Liver (tissue), 9 donors: ENCODE measurements around the gene CWC27. TPM values are rescaled to one million over a fixed set of nuclear protein-coding genes. Genes with fewer than 3 reads are reported as not detected.
A peak's percentile ranks its signal among the peaks of the same experiment; 100 is the strongest.

Source experiments
- DNase-seq: peaks from one replicate; pipeline ENCODE4 v3.0.0-alpha.2; 2017; ENCODE audit warnings: low spot score
- H3K27ac ChIP-seq, 2 donors: one replicate each; pipeline ENCODE4 v1.7.0; 2013; ENCODE audit warnings: inconsistent platforms in 2 of 2, low read length in 2 of 2, control low read depth in 1 of 2, low read depth in 1 of 2, mild to moderate bottlenecking in 1 of 2
- H3K27me3 ChIP-seq, 4 donors: one replicate each; pipeline versions ENCODE4 v1.6.1 to v1.7.0; 2013; ENCODE audit warnings: low read length in 3 of 4, inconsistent platforms in 1 of 4, mild to moderate bottlenecking in 1 of 4, moderate library complexity in 1 of 4; ENCODE audit not compliant: control insufficient read depth in 4 of 4, insufficient read depth in 4 of 4
- H3K36me3 ChIP-seq, 4 donors: one replicate each; pipeline versions ENCODE4 v1.6.1 to v1.7.0; 2013; ENCODE audit warnings: low read length in 3 of 4, mild to moderate bottlenecking in 3 of 4, low read depth in 1 of 4, moderate library complexity in 1 of 4; ENCODE audit not compliant: control insufficient read depth in 4 of 4, insufficient read depth in 3 of 4
- H3K4me1 ChIP-seq, 4 donors: one replicate each; pipeline versions ENCODE4 v1.6.1 to v1.7.0; 2013; ENCODE audit warnings: low read length in 3 of 4, mild to moderate bottlenecking in 3 of 4, moderate library complexity in 1 of 4; ENCODE audit not compliant: control insufficient read depth in 4 of 4, insufficient read depth in 4 of 4
- H3K4me3 ChIP-seq, 3 donors: one replicate each; pipeline versions ENCODE4 v1.6.1 to v1.7.0; 2013; ENCODE audit warnings: low read length in 3 of 3, control low read depth in 1 of 3, low read depth in 1 of 3, mild to moderate bottlenecking in 1 of 3
- H3K9ac ChIP-seq, 2 donors: one replicate each; pipeline ENCODE4 v1.7.0; 2013; ENCODE audit warnings: low read length in 2 of 2, mild to moderate bottlenecking in 2 of 2, moderate library complexity in 2 of 2, control low read depth in 1 of 2, low read depth in 1 of 2
- H3K9me3 ChIP-seq, 4 donors: one replicate each; pipeline versions ENCODE4 v1.6.1 to v1.7.0; 2013; ENCODE audit warnings: low read length in 3 of 4; ENCODE audit not compliant: control insufficient read depth in 4 of 4
- EGR1 ChIP-seq, 2 donors: IDR thresholded peaks; 2 replicates each; pipeline ENCODE4 v1.6.1; 2016 to 2018; ENCODE audit warnings: antibody characterized with exemption in 2 of 2, low read depth in 2 of 2
- FOXA1 ChIP-seq: IDR thresholded peaks from 2 replicates; pipeline ENCODE4 v1.6.1; 2016; ENCODE audit warnings: antibody characterized with exemption
- FOXA2 ChIP-seq: IDR thresholded peaks from 2 replicates; pipeline ENCODE4 v1.6.1; 2016; ENCODE audit warnings: antibody characterized with exemption
- GABPA ChIP-seq, 2 donors: IDR thresholded peaks in 1 of 2; conservative IDR thresholded peaks in 1 of 2; 2 replicates each; pipeline ENCODE4 v1.6.1; 2016; ENCODE audit warnings: antibody characterized with exemption in 2 of 2, mild to moderate bottlenecking in 1 of 2, moderate library complexity in 1 of 2
- HNF4G ChIP-seq: IDR thresholded peaks from 2 replicates; pipeline ENCODE4 v1.6.1; 2016; ENCODE audit warnings: antibody characterized with exemption
- MAX ChIP-seq: IDR thresholded peaks from 2 replicates; pipeline ENCODE4 v1.6.1; 2016; ENCODE audit warnings: antibody characterized with exemption
- NR2F2 ChIP-seq: IDR thresholded peaks from 2 replicates; pipeline ENCODE4 v1.6.1; 2016; ENCODE audit warnings: antibody characterized with exemption
- RAD21 ChIP-seq, 2 donors: IDR thresholded peaks; 2 replicates each; pipeline ENCODE4 v1.6.1; 2016; ENCODE audit warnings: antibody characterized with exemption in 2 of 2, mild to moderate bottlenecking in 2 of 2
- RXRA ChIP-seq, 2 donors: IDR thresholded peaks; 2 replicates each; pipeline ENCODE4 v1.6.1; 2017 to 2018; ENCODE audit warnings: antibody characterized with exemption in 2 of 2, mild to moderate bottlenecking in 1 of 2
- SP1 ChIP-seq: IDR thresholded peaks from 2 replicates; pipeline ENCODE4 v1.6.1; 2018; ENCODE audit warnings: antibody characterized with exemption, mild to moderate bottlenecking
- YY1 ChIP-seq: IDR thresholded peaks from 2 replicates; pipeline ENCODE4 v1.6.1; 2016; ENCODE audit warnings: antibody characterized with exemption, mild to moderate bottlenecking
- ZBTB33 ChIP-seq: IDR thresholded peaks from 2 replicates; pipeline ENCODE4 v1.6.1; 2016; ENCODE audit warnings: antibody characterized with exemption
- WGBS: extraction: QIAGEN DNeasy Blood & Tissue Kit; methylation state at CpG from one replicate; pipeline ENCODE4 v1.1.7; 2013; 5-methylcytosine and 5-hydroxymethylcytosine counted together
- polyA plus RNA-seq, 2 donors: library from polyadenylated mRNA; stranded (reverse) in 1 of 2; unstranded in 1 of 2; fragments of 200-250 nt in 1 of 2; fragments of >200 nt in 1 of 2; fragmentation: Nextera tagmentation in 1 of 2; extraction: Ambion mirVana in 1 of 2; gene quantifications; one replicate each; pipeline versions ENCODE4 v1.2.1 to v1.2.3, GENCODE V29; 2013 to 2015
- total RNA-seq, 2 donors: library from RNA; depleted of rRNA; stranded (reverse); fragments of >200 nt; gene quantifications; one replicate each; pipeline ENCODE4 v1.2.3, GENCODE V29; 2014
- TF ChIP-seq, protein P1 (sequence below): IDR thresholded peaks from 2 replicates; pipeline ENCODE4 v1.6.1; 2016; ENCODE audit warnings: antibody characterized with exemption, mild to moderate bottlenecking
- TF ChIP-seq, protein P2 (sequence below): fragments of 150-350 bp; IDR thresholded peaks from 2 replicates; pipeline ENCODE4 v1.5.1; 2017; ENCODE audit warnings: improper control_type of control experiment, low read depth, low read length; ENCODE audit not compliant: missing input control
- TF ChIP-seq, protein P3 (sequence below): IDR thresholded peaks from 2 replicates; pipeline ENCODE4 v1.6.1; 2016; ENCODE audit warnings: antibody characterized with exemption
- donor health status: healthy.
- donor health status: healthy.
- donor health status: healthy.
- donor health status: healthy.
- donor health status: healthy.

CWC27 gene
- total and polyA plus RNA-seq, 4 donors: 3.9 to 9.8 (median 6.0) TPM

- 84% methylated on average over 1 of the region's 1 CpG for WGBS
- H3K36me3 ChIP-seq: peaks cover 0 to 4% (median 2%) of the 10 kb centered on the region in 4 donors
- H3K9me3 ChIP-seq: no peaks in the 10 kb centered on the region
- no peak overlapping the region for H3K27ac ChIP-seq
- TF ChIP-seq GABPA (IDR thresholded peaks at IDR 0.05 in 1 of 2, conservative IDR thresholded peaks at IDR 0.05 in 1 of 2) (no peak), RXRA (IDR thresholded peaks at IDR 0.05) (no peak), YY1 (no peak), SP1 (no peak), EGR1 (IDR thresholded peaks at IDR 0.05; ENCODE audit: low read depth in 2 of 2) (no peak), NR2F2 (no peak), HNF4G (no peak)
- TF ChIP-seq, protein P1, sequence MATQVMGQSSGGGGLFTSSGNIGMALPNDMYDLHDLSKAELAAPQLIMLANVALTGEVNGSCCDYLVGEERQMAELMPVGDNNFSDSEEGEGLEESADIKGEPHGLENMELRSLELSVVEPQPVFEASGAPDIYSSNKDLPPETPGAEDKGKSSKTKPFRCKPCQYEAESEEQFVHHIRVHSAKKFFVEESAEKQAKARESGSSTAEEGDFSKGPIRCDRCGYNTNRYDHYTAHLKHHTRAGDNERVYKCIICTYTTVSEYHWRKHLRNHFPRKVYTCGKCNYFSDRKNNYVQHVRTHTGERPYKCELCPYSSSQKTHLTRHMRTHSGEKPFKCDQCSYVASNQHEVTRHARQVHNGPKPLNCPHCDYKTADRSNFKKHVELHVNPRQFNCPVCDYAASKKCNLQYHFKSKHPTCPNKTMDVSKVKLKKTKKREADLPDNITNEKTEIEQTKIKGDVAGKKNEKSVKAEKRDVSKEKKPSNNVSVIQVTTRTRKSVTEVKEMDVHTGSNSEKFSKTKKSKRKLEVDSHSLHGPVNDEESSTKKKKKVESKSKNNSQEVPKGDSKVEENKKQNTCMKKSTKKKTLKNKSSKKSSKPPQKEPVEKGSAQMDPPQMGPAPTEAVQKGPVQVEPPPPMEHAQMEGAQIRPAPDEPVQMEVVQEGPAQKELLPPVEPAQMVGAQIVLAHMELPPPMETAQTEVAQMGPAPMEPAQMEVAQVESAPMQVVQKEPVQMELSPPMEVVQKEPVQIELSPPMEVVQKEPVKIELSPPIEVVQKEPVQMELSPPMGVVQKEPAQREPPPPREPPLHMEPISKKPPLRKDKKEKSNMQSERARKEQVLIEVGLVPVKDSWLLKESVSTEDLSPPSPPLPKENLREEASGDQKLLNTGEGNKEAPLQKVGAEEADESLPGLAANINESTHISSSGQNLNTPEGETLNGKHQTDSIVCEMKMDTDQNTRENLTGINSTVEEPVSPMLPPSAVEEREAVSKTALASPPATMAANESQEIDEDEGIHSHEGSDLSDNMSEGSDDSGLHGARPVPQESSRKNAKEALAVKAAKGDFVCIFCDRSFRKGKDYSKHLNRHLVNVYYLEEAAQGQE: no peak
- no peak overlapping the region for H3K9ac ChIP-seq
- H3K27me3 ChIP-seq: no peaks in the 10 kb centered on the region
- H3K4me3 ChIP-seq: no peak overlapping the region
- H3K4me1 ChIP-seq: peaks cover 0 to 4% (median 2%) of the 10 kb centered on the region in 4 donors
- DNase-seq: no peak
Measured at GRCh38 chr5:64775291-64775690, 6.6 kb downstream of the CWC27 start.

DNA sequence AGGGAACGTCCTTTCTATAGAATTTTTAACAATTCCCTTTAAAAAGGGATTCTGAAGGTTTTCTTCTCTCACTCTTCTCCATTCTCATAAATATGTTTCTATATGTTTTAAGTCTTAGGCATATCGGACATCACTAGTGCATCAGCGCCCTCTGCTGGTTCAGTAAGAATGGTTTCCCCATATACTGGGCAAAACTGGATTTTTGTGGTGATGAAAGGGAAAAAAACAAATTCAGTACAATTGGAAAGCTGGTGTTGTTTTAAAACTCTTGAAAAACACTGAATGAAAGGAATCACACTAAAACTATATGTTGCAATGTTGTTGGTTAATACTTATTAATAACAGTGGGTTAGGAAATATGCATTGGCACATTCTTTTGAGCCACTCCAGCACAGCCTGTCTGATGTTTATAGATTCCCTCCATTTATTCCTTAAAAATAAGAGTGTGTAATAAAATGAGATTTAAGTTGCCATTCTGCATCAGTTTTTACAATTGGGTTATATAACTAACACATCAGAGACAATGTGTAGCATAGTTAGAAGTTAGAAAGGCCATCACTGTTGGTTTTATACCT is 15.8 kb downstream of the CWC27 start:
- 7% methylated on average over 3 of the region's 3 CpGs for WGBS
- peaks cover 0 to 9% (median 4%) of the 10 kb centered on the region in 4 donors for H3K36me3 ChIP-seq
- H3K9ac ChIP-seq: no peak overlapping the region
- no peaks in the 10 kb centered on the region for H3K27me3 ChIP-seq
- DNase-seq: peak; percentile 75
- no peaks in the 10 kb centered on the region for H3K9me3 ChIP-seq
- no peak overlapping the region for H3K27ac ChIP-seq
- TF ChIP-seq FOXA2 (no peak), FOXA1 (no peak), MAX (no peak), HNF4G (no peak), ZBTB33 (no peak), RAD21 (IDR thresholded peaks at IDR 0.05) (peak; percentile 93 to 95)
- TF ChIP-seq, protein P2, sequence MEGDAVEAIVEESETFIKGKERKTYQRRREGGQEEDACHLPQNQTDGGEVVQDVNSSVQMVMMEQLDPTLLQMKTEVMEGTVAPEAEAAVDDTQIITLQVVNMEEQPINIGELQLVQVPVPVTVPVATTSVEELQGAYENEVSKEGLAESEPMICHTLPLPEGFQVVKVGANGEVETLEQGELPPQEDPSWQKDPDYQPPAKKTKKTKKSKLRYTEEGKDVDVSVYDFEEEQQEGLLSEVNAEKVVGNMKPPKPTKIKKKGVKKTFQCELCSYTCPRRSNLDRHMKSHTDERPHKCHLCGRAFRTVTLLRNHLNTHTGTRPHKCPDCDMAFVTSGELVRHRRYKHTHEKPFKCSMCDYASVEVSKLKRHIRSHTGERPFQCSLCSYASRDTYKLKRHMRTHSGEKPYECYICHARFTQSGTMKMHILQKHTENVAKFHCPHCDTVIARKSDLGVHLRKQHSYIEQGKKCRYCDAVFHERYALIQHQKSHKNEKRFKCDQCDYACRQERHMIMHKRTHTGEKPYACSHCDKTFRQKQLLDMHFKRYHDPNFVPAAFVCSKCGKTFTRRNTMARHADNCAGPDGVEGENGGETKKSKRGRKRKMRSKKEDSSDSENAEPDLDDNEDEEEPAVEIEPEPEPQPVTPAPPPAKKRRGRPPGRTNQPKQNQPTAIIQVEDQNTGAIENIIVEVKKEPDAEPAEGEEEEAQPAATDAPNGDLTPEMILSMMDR: peak; percentile 81
- TF ChIP-seq, protein P3, sequence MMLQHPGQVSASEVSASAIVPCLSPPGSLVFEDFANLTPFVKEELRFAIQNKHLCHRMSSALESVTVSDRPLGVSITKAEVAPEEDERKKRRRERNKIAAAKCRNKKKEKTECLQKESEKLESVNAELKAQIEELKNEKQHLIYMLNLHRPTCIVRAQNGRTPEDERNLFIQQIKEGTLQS: no peak
- no peaks in the 10 kb centered on the region for H3K4me1 ChIP-seq
- H3K4me3 ChIP-seq: no peak overlapping the region
